Esophagus muscularis mucosa (tissue), 4 donors: ENCODE data around the gene PLAAT1. TPM values are rescaled to one million over a fixed set of nuclear protein-coding genes. Genes with fewer than 3 reads are reported as not detected.

Experiments used
- DNase-seq: peaks from one replicate; pipeline ENCODE4 v3.0.0-alpha.2; 2017; ENCODE audit errors: extremely low spot score
- H3K27ac ChIP-seq, 4 donors: fragments of 200-600 bp; sonication (generic); replicated peaks in 1 of 4; 1 replicate in 3 of 4; 2 replicates in 1 of 4; pipeline ENCODE4 v1.5.1; 2016 to 2019; ENCODE audit warnings: mild to moderate bottlenecking in 1 of 4
- H3K27me3 ChIP-seq, 4 donors: fragments of 200-600 bp; sonication (generic); one replicate each; pipeline versions ENCODE4 v1.5.1 to v1.6.0; 2016 to 2019
- H3K36me3 ChIP-seq, 4 donors: fragments of 200-600 bp; sonication (generic); one replicate each; pipeline ENCODE4 v1.5.1; 2016 to 2019
- H3K4me1 ChIP-seq, 4 donors: fragments of 200-600 bp; sonication (generic); one replicate each; pipeline ENCODE4 v1.5.1; 2016 to 2019
- H3K4me3 ChIP-seq, 4 donors: fragments of 200-600 bp; sonication (generic); 1 replicate in 2 of 4; 2 replicates in 2 of 4; pipeline ENCODE4 v1.5.1; 2016 to 2019; ENCODE audit warnings: mild to moderate bottlenecking in 4 of 4, moderate library complexity in 1 of 4
- H3K9me3 ChIP-seq, 4 donors: fragments of 200-600 bp; sonication (generic); 1 replicate in 3 of 4; 2 replicates in 1 of 4; pipeline ENCODE4 v1.5.1; 2016 to 2019
- CTCF ChIP-seq, 3 experiments: fragments of 200-600 bp in 2 of 3; fragments of 450-650 bp in 1 of 3; sonication (generic) in 2 of 3; IDR thresholded peaks; one replicate each; pipeline ENCODE4 v1.5.1; 2017 to 2019; ENCODE audit warnings: antibody characterized with exemption in 3 of 3, mild to moderate bottlenecking in 2 of 3, moderate library complexity in 1 of 3
- EP300 ChIP-seq: sonication (generic); formaldehyde crosslinking; IDR thresholded peaks from one replicate; pipeline ENCODE4 v1.6.1; 2017; ENCODE audit warnings: antibody characterized with exemption
- POLR2A ChIP-seq: fragments of 450-650 bp; IDR thresholded peaks from one replicate; pipeline ENCODE4 v1.6.1; 2017; ENCODE audit warnings: antibody characterized with exemption, moderate library complexity, mild to moderate bottlenecking, low read depth
- POLR2AphosphoS5 ChIP-seq, 2 donors: sonication (generic); formaldehyde crosslinking; IDR thresholded peaks; one replicate each; pipeline ENCODE4 v1.6.1; 2017; ENCODE audit warnings: antibody characterized with exemption in 2 of 2
- WGBS: methylation state at CpG from one replicate; pipeline ENCODE4 v1.1.5; 2018; 5-methylcytosine and 5-hydroxymethylcytosine counted together
- intact Hi-C: fragments of 100-400 bp; cut with DNase I; formaldehyde crosslinking; loops from one replicate; pipeline ENCODE4 v1.15.1; 2023
- total RNA-seq, 4 donors: library from RNA; depleted of rRNA; stranded (reverse); fragments of >200 nt; gene quantifications; one replicate each; pipeline versions ENCODE4 v1.1.0 to v1.2.1, GENCODE V29; 2016

Gene PLAAT1
- total RNA-seq, 4 donors from 2014 or later, result 0.84 to 1.3 (median 0.99) TPM; not detected in 1

GRCh38 chr3:193313061-193313958 lies 72.3 kb downstream of the PLAAT1 start:
- TF ChIP-seq CTCF (IDR thresholded peaks at IDR 0.05), result no peak
- no peak for TF ChIP-seq POLR2A
- TF ChIP-seq EP300, result no peak
- no peak for TF ChIP-seq POLR2AphosphoS5 (IDR thresholded peaks at IDR 0.05)
- H3K27me3 ChIP-seq, result no peaks in the 10 kb centered on the region
- no peak overlapping the region for H3K27ac ChIP-seq
- H3K36me3 ChIP-seq, result no peaks in the 10 kb centered on the region
- H3K4me3 ChIP-seq, result no peak overlapping the region
- 85% methylated on average over 3 of the region's 3 CpGs for WGBS
- H3K4me1 ChIP-seq, result peaks cover 0 to 11% (median 9%) of the 10 kb centered on the region in 4 donors
- DNase-seq, result no peak
- H3K9me3 ChIP-seq, result no peaks in the 10 kb centered on the region
- intact Hi-C loops, result no loop called here

GRCh38 chr3:193314161-193314560 lies 73.1 kb downstream of the PLAAT1 start:
- Histone ChIP-seq H3K27me3 (no peaks in the 10 kb centered on the region), H3K4me1 (peaks cover 0 to 11% (median 9%) of the 10 kb centered on the region in 4 donors), H3K9me3 (no peaks in the 10 kb centered on the region), H3K36me3 (no peaks in the 10 kb centered on the region), H3K27ac (no peak overlapping the region), H3K4me3 (no peak overlapping the region)
- DNase-seq, result no peak
- no peak for TF ChIP-seq POLR2AphosphoS5 (IDR thresholded peaks at IDR 0.05)
- TF ChIP-seq EP300, result no peak
- no peak for TF ChIP-seq POLR2A
- TF ChIP-seq CTCF (IDR thresholded peaks at IDR 0.05), result no peak
- WGBS, result 83% methylated on average over 3 of the region's 3 CpGs
- intact Hi-C loops, result no loop called here

GRCh38 chr3:193317682-193318300 lies 76.8 kb downstream of the PLAAT1 start:
- no peak for TF ChIP-seq POLR2AphosphoS5 (IDR thresholded peaks at IDR 0.05)
- TF ChIP-seq EP300, result no peak
- TF ChIP-seq CTCF (IDR thresholded peaks at IDR 0.05), result no peak
- H3K4me3 ChIP-seq, result no peak overlapping the region
- intact Hi-C loops, result no loop called here
- no peak overlapping the region for H3K27ac ChIP-seq
- WGBS, result 52% methylated on average over 2 of the region's 2 CpGs
- H3K36me3 ChIP-seq, result no peaks in the 10 kb centered on the region
- no peaks in the 10 kb centered on the region for H3K4me1 ChIP-seq
- no peak for DNase-seq
- no peaks in the 10 kb centered on the region for H3K9me3 ChIP-seq
- H3K27me3 ChIP-seq, result no peaks in the 10 kb centered on the region

Other genes starting within 250 kb of the PLAAT1 start
- gene ATP13A5, start 137.5 kb downstream of the PLAAT1 start, total RNA-seq, result not detected